Thymus (tissue), 11 donors: ENCODE results near the gene DR1. TPM values are rescaled to one million over a fixed set of nuclear protein-coding genes. Genes with fewer than 3 reads are reported as not detected.

ENCODE experiments used
- DNase-seq, 9 donors: peaks; one replicate each; pipeline ENCODE4 v3.0.0-alpha.2; 2013; ENCODE audit warnings: low spot score in 9 of 9, low read depth in 6 of 9, missing footprints in 1 of 9
- H3K27ac ChIP-seq, 2 donors: one replicate each; pipeline ENCODE4 v1.5.1; 2013; ENCODE audit warnings: control low read depth in 1 of 2, low read depth in 1 of 2, low read length in 1 of 2, mild to moderate bottlenecking in 1 of 2, moderate library complexity in 1 of 2
- H3K27me3 ChIP-seq, 2 donors: one replicate each; pipeline ENCODE4 v1.5.1; 2013; ENCODE audit warnings: low read length in 1 of 2; ENCODE audit not compliant: control insufficient read depth in 2 of 2, insufficient read depth in 1 of 2
- H3K36me3 ChIP-seq, 2 donors: one replicate each; pipeline ENCODE4 v1.5.1; 2013; ENCODE audit warnings: low read length in 1 of 2, mild to moderate bottlenecking in 1 of 2, moderate library complexity in 1 of 2; ENCODE audit not compliant: control insufficient read depth in 2 of 2, insufficient read depth in 2 of 2
- H3K4me1 ChIP-seq, 2 donors: one replicate each; pipeline ENCODE4 v1.5.1; 2013; ENCODE audit warnings: low read length in 2 of 2; ENCODE audit not compliant: control insufficient read depth in 2 of 2, insufficient read depth in 2 of 2
- H3K4me3 ChIP-seq, 2 donors: one replicate each; pipeline ENCODE4 v1.5.1; 2013; ENCODE audit warnings: low read length in 2 of 2, control low read depth in 1 of 2, mild to moderate bottlenecking in 1 of 2
- H3K9me3 ChIP-seq, 2 donors: one replicate each; pipeline ENCODE4 v1.5.1; 2013; ENCODE audit warnings: low read length in 1 of 2, mild to moderate bottlenecking in 1 of 2; ENCODE audit not compliant: control insufficient read depth in 2 of 2, insufficient read depth in 1 of 2
- WGBS: extraction: QIAGEN DNeasy Blood & Tissue Kit; methylation state at CpG from one replicate; pipeline ENCODE4 v1.1.7; 2013; 5-methylcytosine and 5-hydroxymethylcytosine counted together
- polyA plus RNA-seq: library from polyadenylated mRNA; stranded (reverse); fragments of 200-250 nt; gene quantifications from one replicate; pipeline ENCODE4 v1.2.3, GENCODE V29; 2013
- total RNA-seq: library from RNA; stranded (reverse); fragments of 120-200 nt; gene quantifications from one replicate; pipeline ENCODE4 v1.2.4, GENCODE V29; 2013
- donor health status: healthy.

The DR1 gene
- total and polyA plus RNA-seq, 2 donors = 23.5 to 62.3 TPM

DNA sequence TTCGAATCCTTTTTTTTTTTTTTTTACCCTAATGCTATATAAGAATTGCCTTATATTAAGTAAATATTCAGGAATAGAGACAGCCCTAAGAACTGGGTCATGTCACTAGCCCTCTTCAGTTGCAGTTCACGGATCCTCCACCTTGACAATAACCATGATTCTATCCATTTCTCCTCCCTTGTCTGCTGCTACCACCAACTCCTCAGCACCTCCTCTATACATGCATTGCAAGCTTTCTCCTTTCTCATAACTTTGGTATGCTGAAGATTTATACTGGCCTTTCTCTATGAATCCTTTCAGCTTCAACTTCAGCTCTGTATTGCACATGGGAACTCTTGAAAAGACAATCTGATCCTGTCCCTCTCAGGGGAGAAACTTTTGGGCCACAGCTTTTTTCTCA lies 14.3 kb upstream of the DR1 start:
- Histone ChIP-seq H3K36me3 (no peaks in the 10 kb centered on the region), H3K27ac (no peak overlapping the region), H3K9me3 (no peaks in the 10 kb centered on the region), H3K27me3 (no peaks in the 10 kb centered on the region), H3K4me1 (peaks cover 0 to 2% of the 10 kb centered on the region in 2 donors), H3K4me3 (no peak overlapping the region)
- DNase-seq = no peak
- WGBS = 99% methylated on average over 2 of the region's 2 CpGs

- DNase-seq = no peak
- no peaks in the 10 kb centered on the region for H3K27me3 ChIP-seq
- H3K36me3 ChIP-seq = no peaks in the 10 kb centered on the region
- no peak overlapping the region for H3K4me3 ChIP-seq
- H3K9me3 ChIP-seq = no peaks in the 10 kb centered on the region
- peaks cover 0 to 3% of the 10 kb centered on the region in 2 donors for H3K4me1 ChIP-seq
- 100% methylated on average over 1 of the region's 1 CpG for WGBS
- H3K27ac ChIP-seq = no peak overlapping the region
These were observed 13.3 kb upstream of the DR1 start for GRCh38 chr1:93332368-93332767.

DNA sequence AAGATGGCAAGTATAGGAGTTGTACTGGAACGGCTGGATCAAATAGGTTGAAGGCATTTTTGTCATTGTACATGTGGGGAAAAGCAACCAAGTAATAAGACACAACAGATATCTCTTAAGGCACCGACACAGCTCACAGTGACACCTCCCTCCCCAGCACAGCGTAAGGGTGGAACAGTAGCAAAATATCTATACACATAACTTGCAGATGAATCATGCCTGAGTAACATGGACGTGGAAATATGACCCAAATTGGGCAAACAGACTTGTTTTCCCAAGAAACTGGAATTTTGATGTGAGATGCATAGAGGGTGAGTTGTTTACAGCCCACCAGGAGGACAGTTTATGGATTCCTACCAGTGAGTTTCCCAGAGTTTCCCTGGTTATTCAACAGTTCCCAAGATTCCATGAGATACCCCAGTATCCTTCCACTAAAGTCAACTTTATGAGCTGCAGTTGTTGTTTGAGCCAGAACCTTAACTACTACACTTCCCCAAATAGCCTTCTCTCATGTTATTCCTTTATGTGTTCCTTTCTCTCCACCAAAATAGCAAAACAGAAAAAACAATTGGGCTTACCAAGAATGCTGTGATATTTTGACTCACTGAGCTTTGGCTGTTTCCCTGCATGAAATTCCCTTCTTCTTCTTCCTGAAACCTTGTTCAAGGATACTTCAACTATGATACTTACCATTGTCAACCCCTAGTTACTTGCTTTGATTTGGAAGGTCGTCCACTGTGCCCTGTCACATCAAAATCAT lies 7.1 kb upstream of the DR1 start:
- no peak overlapping the region for H3K27ac ChIP-seq
- 77% methylated on average over 5 of the region's 5 CpGs for WGBS
- DNase-seq = no peak

GRCh38 chr1:93339171-93339697 lies 6.5 kb upstream of the DR1 start:
- peaks cover 4 to 7% of the 10 kb centered on the region in 2 donors for H3K4me1 ChIP-seq
- peaks cover 11 to 14% of the 10 kb centered on the region in 2 donors for H3K36me3 ChIP-seq
- no peaks in the 10 kb centered on the region for H3K27me3 ChIP-seq
- no peak overlapping the region for H3K27ac ChIP-seq
- 33% methylated on average over 3 of the region's 3 CpGs for WGBS
- H3K4me3 ChIP-seq = no peak overlapping the region
- DNase-seq = no peak
- H3K9me3 ChIP-seq = no peaks in the 10 kb centered on the region

More for the DNA sequence above, 7.1 kb upstream of the DR1 start:
- peaks cover 4 to 7% of the 10 kb centered on the region in 2 donors for H3K4me1 ChIP-seq
- no peaks in the 10 kb centered on the region for H3K27me3 ChIP-seq
- H3K36me3 ChIP-seq = peaks cover 11 to 14% of the 10 kb centered on the region in 2 donors
- H3K9me3 ChIP-seq = no peaks in the 10 kb centered on the region
- no peak overlapping the region for H3K4me3 ChIP-seq

GRCh38 chr1:93340090-93340489 lies 5.6 kb upstream of the DR1 start:
- Histone ChIP-seq H3K36me3 (peaks cover 11 to 14% of the 10 kb centered on the region in 2 donors), H3K4me1 (peaks cover 4 to 10% of the 10 kb centered on the region in 2 donors), H3K4me3 (no peak overlapping the region), H3K9me3 (no peaks in the 10 kb centered on the region), H3K27ac (no peak overlapping the region), H3K27me3 (no peaks in the 10 kb centered on the region)
- no peak for DNase-seq

- Histone ChIP-seq H3K36me3 (no peaks in the 10 kb centered on the region), H3K27me3 (no peaks in the 10 kb centered on the region), H3K27ac (no peak overlapping the region), H3K4me1 (peaks cover 4 to 7% of the 10 kb centered on the region in 2 donors), H3K9me3 (no peaks in the 10 kb centered on the region), H3K4me3 (no peak overlapping the region)
- no peak for DNase-seq
- 97% methylated on average over 6 of the region's 6 CpGs for WGBS
These were observed 1.2 kb upstream of the DR1 start for GRCh38 chr1:93344484-93344883.

DNA sequence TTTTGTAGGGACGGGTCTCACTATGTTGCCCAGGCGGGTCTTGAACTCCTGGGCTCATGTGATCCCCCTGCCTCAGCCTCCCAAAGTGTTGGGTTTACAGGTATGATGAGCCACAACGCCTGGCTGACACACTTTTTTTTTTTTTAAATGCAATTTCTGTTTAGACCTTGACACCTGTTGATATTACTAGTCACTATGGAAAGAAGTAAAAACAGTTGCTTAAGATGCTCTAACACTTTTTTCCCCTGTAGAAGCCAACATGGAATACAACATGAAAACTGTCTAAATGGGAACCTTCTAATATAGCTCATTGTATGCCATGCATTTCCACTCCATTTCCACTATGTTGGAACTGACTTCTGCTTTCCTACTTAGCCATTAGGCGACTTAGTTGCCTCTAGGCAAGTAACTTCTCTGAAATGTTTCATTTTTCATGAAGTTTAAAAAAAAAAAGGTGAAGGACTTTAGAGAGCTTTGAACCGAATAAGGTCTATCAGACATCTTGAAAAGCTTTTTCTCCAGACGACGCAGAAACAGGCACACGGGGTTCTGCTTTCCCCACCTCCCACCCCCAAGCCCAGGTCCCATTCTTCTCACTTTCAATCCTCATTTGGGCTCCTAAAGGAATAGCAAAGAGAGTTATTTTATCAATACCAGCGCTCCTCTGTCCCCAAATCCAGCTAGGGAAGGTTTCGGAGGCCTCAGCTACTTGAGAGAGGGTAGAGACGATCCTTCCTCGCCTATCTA lies 648 bp upstream of the DR1 start:
- WGBS = 20% methylated on average over 12 of the region's 12 CpGs
- H3K36me3 ChIP-seq = peaks cover 0 to 1% of the 10 kb centered on the region in 2 donors
- no peaks in the 10 kb centered on the region for H3K9me3 ChIP-seq
- H3K4me3 ChIP-seq = peak overlapping the region; percentile 78 to 91
- peaks cover 4 to 7% of the 10 kb centered on the region in 2 donors for H3K4me1 ChIP-seq
- no peaks in the 10 kb centered on the region for H3K27me3 ChIP-seq
- peak in 2 of 9 donors; percentile 22 to 27 for DNase-seq
- H3K27ac ChIP-seq = peak overlapping the region; percentile 78 to 85

GRCh38 chr1:93346421-93346993 lies 800 bp downstream of the DR1 start:
- peak overlapping the region; percentile 85 to 92 for H3K27ac ChIP-seq
- peaks cover 2 to 3% of the 10 kb centered on the region in 2 donors for H3K4me1 ChIP-seq
- H3K27me3 ChIP-seq = no peaks in the 10 kb centered on the region
- under 1% methylated on average over 22 of the region's 22 CpGs for WGBS
- no peaks in the 10 kb centered on the region for H3K9me3 ChIP-seq
- peak in 3 of 9 donors; percentile 27 to 59 (median 33) for DNase-seq
- peaks cover 0 to 6% of the 10 kb centered on the region in 2 donors for H3K36me3 ChIP-seq
- H3K4me3 ChIP-seq = peak overlapping the region; percentile 78 to 91
